HPDE6-E6E7 (cell line): ENCODE measurements around the gene NOVA1.

Experiments used
- DNase-seq: peaks from one replicate; pipeline ENCODE4 v3.0.0; 2011; ENCODE audit warnings: missing footprints; ENCODE audit errors: extremely low spot score

NOVA1 gene

GRCh38 chr14:26444822-26445221, 153.0 kb downstream of the NOVA1 start:
- DNase-seq, result no peak

GRCh38 chr14:26443654-26444053, 154.2 kb downstream of the NOVA1 start:
- DNase-seq, result no peak

GRCh38 chr14:26429205-26429604, 168.6 kb downstream of the NOVA1 start:
- DNase-seq, result no peak

- DNase-seq, result no peak
Measured at GRCh38 chr14:26427097-26427496, 170.7 kb downstream of the NOVA1 start.

GRCh38 chr14:26424537-26424936, 173.3 kb downstream of the NOVA1 start:
- no peak for DNase-seq

- no peak for DNase-seq
Measured at GRCh38 chr14:26415618-26416123, 182.2 kb downstream of the NOVA1 start.

- no peak for DNase-seq
Measured at GRCh38 chr14:26414926-26415325, 182.9 kb downstream of the NOVA1 start.

GRCh38 chr14:26414103-26414502, 183.7 kb downstream of the NOVA1 start:
- no peak for DNase-seq

GRCh38 chr14:26412421-26412820, 185.4 kb downstream of the NOVA1 start:
- no peak for DNase-seq

GRCh38 chr14:26410189-26410685, 187.6 kb downstream of the NOVA1 start:
- DNase-seq, result no peak

- DNase-seq, result no peak
Measured at GRCh38 chr14:26404927-26405326, 192.9 kb downstream of the NOVA1 start.

GRCh38 chr14:26403760-26404159, 194.1 kb downstream of the NOVA1 start:
- DNase-seq, result no peak

- no peak for DNase-seq
Measured at GRCh38 chr14:26402126-26402525, 195.7 kb downstream of the NOVA1 start.

GRCh38 chr14:26401179-26401968, 196.5 kb downstream of the NOVA1 start:
- no peak for DNase-seq

- no peak for DNase-seq
Measured at GRCh38 chr14:26400373-26400772, 197.5 kb downstream of the NOVA1 start.

GRCh38 chr14:26398616-26399015, 199.2 kb downstream of the NOVA1 start:
- no peak for DNase-seq
